Measurements from ENCODE around the gene SYCE3. TPM values are rescaled to one million over a fixed set of nuclear protein-coding genes. Genes with fewer than 3 reads are reported as not detected.
"Not testable (repeated sequence)": the region's sequence is repeated elsewhere in the genome, so short reads cannot be mapped to it uniquely, and the experiment has no call there.

SYCE3 gene
- total and polyA plus RNA-seq, 4 experiments from 2014 or later: 0.83 TPM; not detected in 3

- H3K4me3 Mint-ChIP-seq: peak within 1 kb of the TSS; percentile 36 to 79 (median 69)
- DNase-seq: no peak
Observed at GRCh38 chr22:50545522-50546325, 17.0 kb downstream of the SYCE3 start, which contains the start of gene KLHDC7B. TSS of gene KLHDC7B (plus strand) at chr22:50545899. CDS start at chr22:50546244, 345 bp downstream.

GRCh38 chr22:50544746-50545253 is 17.9 kb downstream of the SYCE3 start:
- H3K27me3 ChIP-seq (ENCODE audit: insufficient read depth, low read length): no peaks in the 10 kb centered on the region
- Mint-ChIP-seq H3K36me3 (no peaks in the 10 kb centered on the region), H3K27me3 (no peaks in the 10 kb centered on the region), H3K9me3 (no peaks in the 10 kb centered on the region), H3K4me3 (peak overlapping the region in 7 of 8 donors; percentile 36 to 79 (median 69)), H3K27ac (peak overlapping the region; percentile 70 to 91 (median 85)), H3K4me1 (peaks cover 23 to 57% (median 37%) of the 10 kb centered on the region in 4 donors)
- intact Hi-C loops (cut with micrococcal nuclease): loop anchor here (1.0 to 5.0 kb wide), 5 partner anchors 18 to 147 kb away; partner anchors contain the start of genes CHKB, LMF2, NCAPH2 and SYCE3
- H3K27ac ChIP-seq (ENCODE audit: low read depth, low read length): peak overlapping the region; percentile 59
- no peaks in the 10 kb centered on the region for H3K36me3 ChIP-seq (ENCODE audit: insufficient read depth, low read length)
- peak overlapping the region; percentile 24 to 51 for H3K4me3 ChIP-seq (ENCODE audit: low read length in 2 of 2)
- peaks cover 53% of the 10 kb centered on the region for H3K4me1 ChIP-seq (ENCODE audit: insufficient read depth, low read length)
- POLR2A ChIA-PET (ENCODE audit: partially characterized antibody): interaction anchor here (0.6 to 2.8 kb wide), 8 partner anchors 12 to 76 kb away, joined by 3 to 27 read pairs (median 9); partner anchors contain the start of genes LMF2, NCAPH2, SCO2 and SYCE3
- no peaks in the 10 kb centered on the region for H3K9me3 ChIP-seq (ENCODE audit: control insufficient read depth in 1 of 2, low read length in 2 of 2)
- CTCF ChIA-PET (ENCODE audit: partially characterized antibody): interaction anchor here (1.0 to 2.7 kb wide), 4 partner anchors 16 to 76 kb away, joined by 3 to 23 read pairs (median 4); partner anchors contain the start of genes SCO2 and SYCE3
- DNase-seq: peak in 1 of 5 donors; percentile 27

More at GRCh38 chr22:50545522-50546325, 17.0 kb downstream of the SYCE3 start, which contains the start of gene KLHDC7B:
- Mint-ChIP-seq H3K27me3 (no peaks in the 10 kb centered on the region), H3K4me1 (peaks cover 28 to 58% (median 38%) of the 10 kb centered on the region in 4 donors), H3K36me3 (no peaks in the 10 kb centered on the region), H3K27ac (peak within 1 kb of the TSS; percentile 70 to 91 (median 86)), H3K9me3 (no peaks in the 10 kb centered on the region)
- intact Hi-C loops (cut with micrococcal nuclease): loop anchor here (2.0 to 5.0 kb wide), 2 partner anchors 17 to 38 kb away; partner anchors contain the start of genes LMF2, NCAPH2 and SYCE3
- POLR2A ChIA-PET (ENCODE audit: partially characterized antibody): interaction anchor here (1.0 to 2.8 kb wide), 8 partner anchors 13 to 75 kb away, joined by 3 to 27 read pairs (median 9); partner anchors contain the start of genes LMF2, NCAPH2, SCO2 and SYCE3
- Histone ChIP-seq H3K4me1 (ENCODE audit: insufficient read depth, low read length) (peaks cover 53% of the 10 kb centered on the region), H3K27ac (ENCODE audit: low read depth, low read length) (peak within 1 kb of the TSS; percentile 59), H3K9me3 (ENCODE audit: control insufficient read depth in 1 of 2, low read length in 2 of 2) (no peaks in the 10 kb centered on the region), H3K27me3 (ENCODE audit: insufficient read depth, low read length) (no peaks in the 10 kb centered on the region), H3K36me3 (ENCODE audit: insufficient read depth, low read length) (no peaks in the 10 kb centered on the region), H3K4me3 (ENCODE audit: low read length in 2 of 2) (peak within 1 kb of the TSS; percentile 24 to 51)
- CTCF ChIA-PET (ENCODE audit: partially characterized antibody): interaction anchor here (0.7 to 2.7 kb wide), 6 partner anchors 15 to 305 kb away, joined by 3 to 23 read pairs (median 3); partner anchors contain the start of genes SCO2 and SYCE3

- H3K4me1 ChIP-seq (ENCODE audit: insufficient read depth, low read length): peaks cover 51% of the 10 kb centered on the region
- H3K4me1 Mint-ChIP-seq: peaks cover 26 to 62% (median 42%) of the 10 kb centered on the region in 4 donors
- H3K4me3 ChIP-seq (ENCODE audit: low read length in 2 of 2): peak overlapping the region; percentile 24 to 51
- H3K27ac ChIP-seq (ENCODE audit: low read depth, low read length): peak overlapping the region; percentile 59
- CTCF ChIA-PET (ENCODE audit: partially characterized antibody): interaction anchor here (1.0 to 9.2 kb wide), 5 partner anchors 17 to 76 kb away, joined by 3 to 135 read pairs (median 5); partner anchors contain the start of genes SCO2, SYCE3 and TYMP
- DNase-seq: peak; percentile 72 to 82 (median 76)
- H3K36me3 ChIP-seq (ENCODE audit: insufficient read depth, low read length): no peaks in the 10 kb centered on the region
- peak overlapping the region in 7 of 8 donors; percentile 64 to 79 (median 69) for H3K4me3 Mint-ChIP-seq
- H3K9me3 Mint-ChIP-seq: no peaks in the 10 kb centered on the region
- H3K27ac Mint-ChIP-seq: peak overlapping the region; percentile 42 to 91 (median 85)
- no peaks in the 10 kb centered on the region for H3K9me3 ChIP-seq (ENCODE audit: control insufficient read depth in 1 of 2, low read length in 2 of 2)
- POLR2A ChIA-PET (ENCODE audit: partially characterized antibody): interaction anchor here (0.6 to 2.8 kb wide), 8 partner anchors 12 to 77 kb away, joined by 3 to 27 read pairs (median 9); partner anchors contain the start of genes LMF2, NCAPH2, SCO2 and SYCE3
- H3K36me3 Mint-ChIP-seq: no peaks in the 10 kb centered on the region
- no peaks in the 10 kb centered on the region for H3K27me3 ChIP-seq (ENCODE audit: insufficient read depth, low read length)
- intact Hi-C loops (cut with micrococcal nuclease): loop anchor here (1.0 to 2.0 kb wide), 4 partner anchors 19 to 147 kb away; partner anchors contain the start of genes CHKB and SYCE3
- H3K27me3 Mint-ChIP-seq: no peaks in the 10 kb centered on the region
Observed at GRCh38 chr22:50544078-50544745, 18.5 kb downstream of the SYCE3 start.

GRCh38 chr22:50542416-50542927 is 20.2 kb downstream of the SYCE3 start:
- H3K27ac Mint-ChIP-seq: peak overlapping the region; percentile 59 to 97 (median 91)
- Histone ChIP-seq H3K4me1 (ENCODE audit: insufficient read depth, low read length) (peaks cover 59% of the 10 kb centered on the region), H3K9me3 (ENCODE audit: control insufficient read depth in 1 of 2, low read length in 2 of 2) (no peaks in the 10 kb centered on the region), H3K36me3 (ENCODE audit: insufficient read depth, low read length) (no peaks in the 10 kb centered on the region), H3K27me3 (ENCODE audit: insufficient read depth, low read length) (no peaks in the 10 kb centered on the region), H3K4me3 (ENCODE audit: low read length in 2 of 2) (no peak overlapping the region), H3K27ac (ENCODE audit: low read depth, low read length) (no peak overlapping the region)
- H3K4me3 Mint-ChIP-seq: peak overlapping the region in 6 of 8 donors; percentile 3 to 62 (median 53)
- H3K27me3 Mint-ChIP-seq: no peaks in the 10 kb centered on the region
- CTCF ChIA-PET (ENCODE audit: partially characterized antibody): interaction anchor here (1.4 to 9.2 kb wide), 2 partner anchors 15 to 79 kb away, joined by 7 to 135 read pairs; partner anchors contain the start of genes SCO2 and TYMP
- no peak for DNase-seq
- intact Hi-C loops (cut with micrococcal nuclease): no loop called here
- H3K9me3 Mint-ChIP-seq: peaks cover 0 to 1% (median 0%) of the 10 kb centered on the region in 8 donors
- H3K36me3 Mint-ChIP-seq: no peaks in the 10 kb centered on the region
- H3K4me1 Mint-ChIP-seq: peaks cover 31 to 66% (median 51%) of the 10 kb centered on the region in 4 donors
- POLR2A ChIA-PET (ENCODE audit: partially characterized antibody): interaction anchor here (1.0 to 10.4 kb wide), 2 partner anchors 14 to 79 kb away, joined by 3 to 321 read pairs; partner anchors contain the start of genes SCO2 and TYMP

GRCh38 chr22:50541667-50542026 is 21.1 kb downstream of the SYCE3 start:
- not testable (repeated sequence) for H3K36me3 Mint-ChIP-seq
- H3K4me1 ChIP-seq (ENCODE audit: insufficient read depth, low read length): peaks cover 59% of the 10 kb centered on the region

GRCh38 chr22:50540381-50540780 is 22.3 kb downstream of the SYCE3 start:
- Mint-ChIP-seq H3K36me3 (no peaks in the 10 kb centered on the region), H3K4me3 (peak overlapping the region in 3 of 8 donors; percentile 20 to 50 (median 21)), H3K27me3 (no peaks in the 10 kb centered on the region), H3K27ac (peak overlapping the region; percentile 90 to 98 (median 96)), H3K4me1 (peaks cover 23 to 55% (median 41%) of the 10 kb centered on the region in 4 donors), H3K9me3 (peaks cover 0 to 1% (median 0%) of the 10 kb centered on the region in 8 donors)
- Histone ChIP-seq H3K4me3 (ENCODE audit: low read length in 2 of 2) (no peak overlapping the region), H3K27ac (ENCODE audit: low read depth, low read length) (peak overlapping the region; percentile 99), H3K4me1 (ENCODE audit: insufficient read depth, low read length) (peaks cover 49% of the 10 kb centered on the region), H3K9me3 (ENCODE audit: control insufficient read depth in 1 of 2, low read length in 2 of 2) (no peaks in the 10 kb centered on the region), H3K36me3 (ENCODE audit: insufficient read depth, low read length) (no peaks in the 10 kb centered on the region), H3K27me3 (ENCODE audit: insufficient read depth, low read length) (no peaks in the 10 kb centered on the region)
- intact Hi-C loops (cut with micrococcal nuclease): no loop called here
- CTCF ChIA-PET (ENCODE audit: partially characterized antibody): interaction anchor here (0.8 to 9.2 kb wide), 10 partner anchors 8 to 298 kb away, joined by 3 to 135 read pairs (median 4); partner anchors contain the start of genes LMF2, NCAPH2, SCO2 and SYCE3
- POLR2A ChIA-PET (ENCODE audit: partially characterized antibody): interaction anchor here (1.3 to 10.4 kb wide), 16 partner anchors 8 to 96 kb away, joined by 4 to 321 read pairs (median 14); partner anchors contain the start of genes CHKB, LMF2, NCAPH2 and SCO2
- DNase-seq: no peak

More at GRCh38 chr22:50541667-50542026, 21.1 kb downstream of the SYCE3 start:
- H3K27ac Mint-ChIP-seq: peak overlapping the region; percentile 29 to 98 (median 96)
- H3K4me1 Mint-ChIP-seq: peaks cover 30 to 63% (median 49%) of the 10 kb centered on the region in 4 donors
- DNase-seq; H3K27me3 Mint-ChIP-seq; intact Hi-C loops (cut with micrococcal nuclease); H3K27ac ChIP-seq (ENCODE audit: low read depth, low read length); H3K36me3 ChIP-seq (ENCODE audit: insufficient read depth, low read length); H3K9me3 Mint-ChIP-seq; H3K27me3 ChIP-seq (ENCODE audit: insufficient read depth, low read length); H3K4me3 ChIP-seq (ENCODE audit: low read length in 2 of 2); H3K9me3 ChIP-seq (ENCODE audit: control insufficient read depth in 1 of 2, low read length in 2 of 2): not testable (repeated sequence)
- ChIA-PET CTCF (ENCODE audit: partially characterized antibody) (interaction anchor here (1.4 to 9.2 kb wide), 4 partner anchors 14 to 80 kb away, joined by 7 to 135 read pairs (median 18); partner anchors contain the start of genes SCO2, SYCE3 and TYMP), POLR2A (ENCODE audit: partially characterized antibody) (interaction anchor here (1.0 to 10.4 kb wide), 4 partner anchors 14 to 79 kb away, joined by 3 to 321 read pairs (median 14); partner anchors contain the start of genes CHKB, LMF2, NCAPH2 and SCO2)
- H3K4me3 Mint-ChIP-seq: peak overlapping the region in 1 of 8 donors; percentile 8
